HL-60 (cell line): ENCODE data around the gene ARHGAP25.

Source experiments
- DNase-seq, 2 experiments: peaks; one replicate each; pipeline ENCODE4 v3.0.0-alpha.2; 2010 to 2020; ENCODE audit warnings: low read depth in 1 of 2, low spot score in 1 of 2
- H3K27ac ChIP-seq: fragments of 250-450 bp; sonication (Bioruptor Pico); replicated peaks from 2 replicates; pipeline ENCODE4 v1.5.1; 2020; ENCODE audit warnings: mild to moderate bottlenecking, moderate library complexity
- H3K27me3 ChIP-seq: fragments of 250-450 bp; sonication (Bioruptor Pico); 2 replicates; pipeline ENCODE4 v1.5.1; 2021; ENCODE audit warnings: mild to moderate bottlenecking, moderate library complexity; ENCODE audit not compliant: insufficient read depth, poor library complexity, severe bottlenecking
- H3K4me3 ChIP-seq: replicated peaks from 2 replicates; pipeline ENCODE4 v1.5.1; 2011; ENCODE audit warnings: mild to moderate bottlenecking, control low read depth, low read length; ENCODE audit not compliant: insufficient read depth
- CTCF ChIP-seq: IDR thresholded peaks from one replicate; pipeline ENCODE4 v1.5.1; 2011; ENCODE audit warnings: low read length, control low read depth, inconsistent platforms; ENCODE audit not compliant: insufficient read depth
- GABPA ChIP-seq: IDR thresholded peaks from 2 replicates; pipeline ENCODE4 v1.6.1; 2012; ENCODE audit warnings: low read depth
- POLR2AphosphoS5 ChIP-seq: IDR thresholded peaks from 2 replicates; pipeline ENCODE4 v1.6.1; 2012; ENCODE audit warnings: low read depth
- REST ChIP-seq: IDR thresholded peaks from 2 replicates; pipeline ENCODE4 v1.6.1; 2012; ENCODE audit warnings: low read depth; ENCODE audit not compliant: insufficient replicate concordance
- SPI1 ChIP-seq: IDR thresholded peaks from 2 replicates; pipeline ENCODE4 v1.6.1; 2012; ENCODE audit warnings: low read depth, mild to moderate bottlenecking, borderline replicate concordance

Gene ARHGAP25

GRCh38 chr2:68837164-68837860 lies 102.7 kb downstream of the ARHGAP25 start:
- Histone ChIP-seq H3K27ac (peak overlapping the region; percentile 42), H3K27me3 (no peaks in the 10 kb centered on the region), H3K4me3 (no peak overlapping the region)
- TF ChIP-seq REST (no peak), SPI1 (no peak), CTCF (peak; percentile 86), POLR2AphosphoS5 (peak; percentile 28; the same call in 1 of the 2 replicates)
- peak; percentile 54 to 88 for DNase-seq

GRCh38 chr2:68837861-68838341 lies 103.3 kb downstream of the ARHGAP25 start:
- Histone ChIP-seq H3K4me3 (no peak overlapping the region), H3K27me3 (no peaks in the 10 kb centered on the region), H3K27ac (peak overlapping the region; percentile 42)
- TF ChIP-seq POLR2AphosphoS5 (no peak), GABPA (no peak), SPI1 (no peak), REST (no peak), CTCF (no peak)
- no peak for DNase-seq

- DNase-seq: no peak
- H3K27ac ChIP-seq: no peak overlapping the region
- TF ChIP-seq REST (no peak), POLR2AphosphoS5 (no peak), GABPA (no peak), CTCF (no peak), SPI1 (no peak)
- no peaks in the 10 kb centered on the region for H3K27me3 ChIP-seq
- no peak overlapping the region for H3K4me3 ChIP-seq
Observed at GRCh38 chr2:68838641-68839040, 104.0 kb downstream of the ARHGAP25 start.
